Measurements from ENCODE around the gene RXRA.

Gene RXRA

GRCh38 chr9:134325096-134325812 lies 1.0 kb upstream of the RXRA start:
- DNase-seq = peak; percentile 42 to 52

GRCh38 chr9:134326724-134327601 lies 708 bp downstream of the RXRA start:
- peak in 1 of 2 experiments; percentile 25 for DNase-seq

GRCh38 chr9:134327671-134328231 lies 1.5 kb downstream of the RXRA start:
- no peak for DNase-seq

GRCh38 chr9:134328341-134328840 lies 2.1 kb downstream of the RXRA start:
- DNase-seq = no peak

GRCh38 chr9:134328841-134329575 lies 2.8 kb downstream of the RXRA start:
- DNase-seq = no peak

- DNase-seq = no peak
Observed at GRCh38 chr9:134329576-134329855, 3.3 kb downstream of the RXRA start.

GRCh38 chr9:134329886-134330285 lies 3.6 kb downstream of the RXRA start:
- no peak for DNase-seq

- no peak for DNase-seq
Observed at GRCh38 chr9:134330590-134330989, 4.3 kb downstream of the RXRA start.

GRCh38 chr9:134331186-134332025 lies 5.2 kb downstream of the RXRA start:
- no peak for DNase-seq

- no peak for DNase-seq
Observed at GRCh38 chr9:134332266-134332665, 6.0 kb downstream of the RXRA start.

- DNase-seq = no peak
Observed at GRCh38 chr9:134332841-134333233, 6.6 kb downstream of the RXRA start.

- DNase-seq = no peak
Observed at GRCh38 chr9:134333234-134333873, 7.1 kb downstream of the RXRA start.

- DNase-seq = no peak
Observed at GRCh38 chr9:134333874-134334581, 7.8 kb downstream of the RXRA start.

GRCh38 chr9:134335061-134335460 lies 8.8 kb downstream of the RXRA start:
- DNase-seq = no peak

GRCh38 chr9:134335486-134336220 lies 9.4 kb downstream of the RXRA start:
- no peak for DNase-seq

GRCh38 chr9:134336228-134336627 lies 10.0 kb downstream of the RXRA start:
- no peak for DNase-seq

- DNase-seq = no peak
Observed at GRCh38 chr9:134336924-134337323, 10.7 kb downstream of the RXRA start.

GRCh38 chr9:134337469-134337868 lies 11.2 kb downstream of the RXRA start:
- no peak for DNase-seq

GRCh38 chr9:134338394-134339182 lies 12.3 kb downstream of the RXRA start:
- DNase-seq = no peak
